Stomach (tissue), 4 donors: Measurements from ENCODE around the gene RPP25.

Source experiments
- POLR2A ChIP-seq, 4 donors: fragments of 450-650 bp; IDR thresholded peaks; one replicate each; pipeline ENCODE4 v1.6.1; 2016; ENCODE audit warnings: antibody characterized with exemption in 4 of 4, control low read depth in 2 of 4, mild to moderate bottlenecking in 1 of 4, moderate library complexity in 1 of 4
- TF ChIP-seq, protein P1 (sequence below), 7 experiments: fragments of 450-650 bp in 4 of 7; fragments of 200-600 bp in 3 of 7; sonication (generic) in 3 of 7; IDR thresholded peaks; one replicate each; pipeline ENCODE4 v1.5.1; 2016 to 2019; ENCODE audit warnings: antibody characterized with exemption in 7 of 7, control low read depth in 2 of 7, mild to moderate bottlenecking in 1 of 7

DNA sequence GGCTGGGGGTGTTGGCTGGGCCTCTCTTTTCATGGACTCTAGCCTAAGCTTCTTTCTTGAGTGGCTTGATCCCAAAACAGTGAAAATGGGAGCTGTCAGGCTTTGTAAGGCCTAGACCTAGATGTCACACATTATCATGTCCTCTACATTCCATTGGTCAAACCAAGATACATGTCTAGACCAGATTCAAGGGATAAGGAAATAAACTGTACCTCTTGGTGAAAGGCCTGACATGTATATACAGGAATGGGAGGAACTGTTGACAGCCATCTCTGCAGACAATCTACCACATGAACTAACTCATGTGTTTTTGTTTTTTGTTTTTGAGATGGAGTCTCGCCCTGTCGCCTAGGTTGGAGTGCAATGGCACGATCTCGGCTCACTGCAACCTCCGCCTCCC lies 11.1 kb upstream of the RPP25 start:
- TF ChIP-seq, protein P1, sequence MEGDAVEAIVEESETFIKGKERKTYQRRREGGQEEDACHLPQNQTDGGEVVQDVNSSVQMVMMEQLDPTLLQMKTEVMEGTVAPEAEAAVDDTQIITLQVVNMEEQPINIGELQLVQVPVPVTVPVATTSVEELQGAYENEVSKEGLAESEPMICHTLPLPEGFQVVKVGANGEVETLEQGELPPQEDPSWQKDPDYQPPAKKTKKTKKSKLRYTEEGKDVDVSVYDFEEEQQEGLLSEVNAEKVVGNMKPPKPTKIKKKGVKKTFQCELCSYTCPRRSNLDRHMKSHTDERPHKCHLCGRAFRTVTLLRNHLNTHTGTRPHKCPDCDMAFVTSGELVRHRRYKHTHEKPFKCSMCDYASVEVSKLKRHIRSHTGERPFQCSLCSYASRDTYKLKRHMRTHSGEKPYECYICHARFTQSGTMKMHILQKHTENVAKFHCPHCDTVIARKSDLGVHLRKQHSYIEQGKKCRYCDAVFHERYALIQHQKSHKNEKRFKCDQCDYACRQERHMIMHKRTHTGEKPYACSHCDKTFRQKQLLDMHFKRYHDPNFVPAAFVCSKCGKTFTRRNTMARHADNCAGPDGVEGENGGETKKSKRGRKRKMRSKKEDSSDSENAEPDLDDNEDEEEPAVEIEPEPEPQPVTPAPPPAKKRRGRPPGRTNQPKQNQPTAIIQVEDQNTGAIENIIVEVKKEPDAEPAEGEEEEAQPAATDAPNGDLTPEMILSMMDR (IDR thresholded peaks at IDR 0.05): no peak
- no peak for TF ChIP-seq POLR2A (IDR thresholded peaks at IDR 0.05)
